SU-DHL-6 (cell line): ENCODE results near the gene KANSL3.

Experiments used
- H2AFZ ChIP-seq: fragments of 200-600 bp; sonication (generic); 2 replicates; pipeline ENCODE4 v1.6.1; 2014; ENCODE audit warnings: low read depth, mild to moderate bottlenecking, moderate library complexity, mixed read lengths, antibody characterized with exemption, low read length; ENCODE audit not compliant: severe bottlenecking
- H3F3A ChIP-seq: fragments of 200-600 bp; shearing (Covaris generic); 2 replicates; pipeline ENCODE4 v1.6.0; 2016; ENCODE audit warnings: antibody characterized with exemption, mild to moderate bottlenecking; ENCODE audit not compliant: insufficient read depth
- H3K27ac ChIP-seq: fragments of 200-600 bp; sonication (generic); 2 replicates; pipeline ENCODE4 v1.5.1; 2016; ENCODE audit warnings: low read depth, mild to moderate bottlenecking, low read length, moderate library complexity, mixed read lengths
- H3K27me3 ChIP-seq: fragments of 200-600 bp; sonication (generic), shearing (Covaris generic); 2 replicates; pipeline ENCODE4 v1.6.0; 2014; ENCODE audit warnings: mild to moderate bottlenecking, low read length
- H3K36me3 ChIP-seq: fragments of 200-600 bp; sonication (generic); 2 replicates; pipeline ENCODE4 v1.6.1; 2014; ENCODE audit warnings: mild to moderate bottlenecking, low read length, mixed read lengths
- H3K4me2 ChIP-seq: fragments of 300-600, 200-600 bp; shearing (Covaris generic), sonication (generic); 2 replicates; pipeline ENCODE4 v1.6.0; 2014; ENCODE audit warnings: low read length, low read depth, mild to moderate bottlenecking; ENCODE audit not compliant: poor library complexity, severe bottlenecking
- H3K4me3 ChIP-seq: fragments of 200-600 bp; sonication (generic); 2 replicates; pipeline ENCODE4 v1.5.1; 2014; ENCODE audit warnings: antibody characterized with exemption, low read length, mild to moderate bottlenecking, mixed read lengths; ENCODE audit not compliant: insufficient read depth, poor library complexity, severe bottlenecking
- H3K79me2 ChIP-seq: fragments of 200-600 bp; sonication (generic); 2 replicates; pipeline ENCODE4 v1.6.1; 2014; ENCODE audit warnings: mild to moderate bottlenecking, low read length, moderate library complexity; ENCODE audit not compliant: insufficient read depth
- H3K9ac ChIP-seq: fragments of 200-600 bp; sonication (generic); 2 replicates; pipeline ENCODE4 v1.7.0; 2014; ENCODE audit warnings: mild to moderate bottlenecking, low read length
- H3K9me2 ChIP-seq: fragments of 200-600 bp; sonication (generic); replicated peaks from 2 replicates; pipeline ENCODE4 v1.6.1; 2014; ENCODE audit warnings: low read length; ENCODE audit not compliant: insufficient read depth
- H3K9me3 ChIP-seq: fragments of 200-600 bp; sonication (generic); 2 replicates; pipeline ENCODE4 v1.6.1; 2014; ENCODE audit warnings: low read length, mixed read lengths; ENCODE audit not compliant: insufficient read depth
- H4K20me1 ChIP-seq: fragments of 200-600 bp; sonication (generic); 2 replicates; pipeline ENCODE4 v1.6.1; 2014; ENCODE audit warnings: low read depth, mild to moderate bottlenecking, antibody characterized with exemption, low read length, moderate library complexity, mixed read lengths
- EZH2phosphoT487 ChIP-seq: fragments of 200-600 bp; sonication (generic), shearing (Covaris generic); conservative IDR thresholded peaks from 2 replicates; pipeline ENCODE4 v1.6.1; 2018; ENCODE audit warnings: mild to moderate bottlenecking, antibody characterized with exemption, low read length, moderate library complexity, mixed read lengths
- TF ChIP-seq, protein P1 (sequence below): fragments of 200-600 bp; sonication (generic); IDR thresholded peaks from one replicate; pipeline ENCODE4 v1.5.1; 2017; ENCODE audit warnings: antibody characterized with exemption, mild to moderate bottlenecking, low read length, moderate library complexity; ENCODE audit not compliant: insufficient read depth, poor library complexity, severe bottlenecking

The KANSL3 gene

DNA sequence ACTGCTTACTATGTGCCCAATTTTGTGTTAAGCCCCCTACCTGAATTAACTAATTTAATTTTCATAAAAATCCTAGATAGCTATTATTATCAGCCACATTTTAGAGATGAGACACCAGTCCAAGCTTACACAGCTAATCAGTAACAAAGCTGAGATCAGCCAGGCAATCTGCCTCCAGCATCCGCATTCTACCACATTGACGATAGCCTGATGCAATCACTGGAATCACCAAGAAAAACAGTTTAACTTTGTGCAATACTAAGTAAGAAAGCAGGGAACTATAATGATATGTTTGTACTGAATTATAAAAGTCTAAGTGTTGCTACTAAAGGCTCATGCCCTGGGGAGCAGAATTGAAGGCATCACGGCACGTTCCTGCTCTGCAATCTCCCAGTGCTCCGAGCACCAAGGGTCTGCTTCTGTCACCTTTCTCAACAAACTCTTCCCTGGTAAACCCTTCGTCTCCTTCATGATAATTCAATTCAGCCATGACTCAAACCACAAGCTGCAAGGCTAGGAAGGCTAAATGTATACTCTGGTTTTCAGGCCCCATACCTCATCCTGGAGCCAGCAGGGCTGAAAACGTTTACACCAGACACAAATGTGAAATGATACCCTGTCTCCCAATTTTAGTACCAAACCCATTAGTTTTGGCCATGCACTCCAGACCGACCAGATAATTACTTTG is 19.4 kb downstream of the KANSL3 start:
- H3K4me2 ChIP-seq: no peak overlapping the region
- no peak overlapping the region for H3K27ac ChIP-seq
- no peak overlapping the region for H2AFZ ChIP-seq
- TF ChIP-seq, protein P1, sequence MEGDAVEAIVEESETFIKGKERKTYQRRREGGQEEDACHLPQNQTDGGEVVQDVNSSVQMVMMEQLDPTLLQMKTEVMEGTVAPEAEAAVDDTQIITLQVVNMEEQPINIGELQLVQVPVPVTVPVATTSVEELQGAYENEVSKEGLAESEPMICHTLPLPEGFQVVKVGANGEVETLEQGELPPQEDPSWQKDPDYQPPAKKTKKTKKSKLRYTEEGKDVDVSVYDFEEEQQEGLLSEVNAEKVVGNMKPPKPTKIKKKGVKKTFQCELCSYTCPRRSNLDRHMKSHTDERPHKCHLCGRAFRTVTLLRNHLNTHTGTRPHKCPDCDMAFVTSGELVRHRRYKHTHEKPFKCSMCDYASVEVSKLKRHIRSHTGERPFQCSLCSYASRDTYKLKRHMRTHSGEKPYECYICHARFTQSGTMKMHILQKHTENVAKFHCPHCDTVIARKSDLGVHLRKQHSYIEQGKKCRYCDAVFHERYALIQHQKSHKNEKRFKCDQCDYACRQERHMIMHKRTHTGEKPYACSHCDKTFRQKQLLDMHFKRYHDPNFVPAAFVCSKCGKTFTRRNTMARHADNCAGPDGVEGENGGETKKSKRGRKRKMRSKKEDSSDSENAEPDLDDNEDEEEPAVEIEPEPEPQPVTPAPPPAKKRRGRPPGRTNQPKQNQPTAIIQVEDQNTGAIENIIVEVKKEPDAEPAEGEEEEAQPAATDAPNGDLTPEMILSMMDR: no peak
- TF ChIP-seq EZH2phosphoT487: no peak
- H3F3A ChIP-seq: no peaks in the 10 kb centered on the region
- H3K27me3 ChIP-seq: no peaks in the 10 kb centered on the region
- no peak overlapping the region for H3K4me3 ChIP-seq
- H3K79me2 ChIP-seq: no peaks in the 10 kb centered on the region
- H3K9ac ChIP-seq: no peak overlapping the region
- no peaks in the 10 kb centered on the region for H3K9me2 ChIP-seq
- no peaks in the 10 kb centered on the region for H3K9me3 ChIP-seq
- peaks cover 10% of the 10 kb centered on the region; the same call in 1 of the 2 replicates for H3K36me3 ChIP-seq
- H4K20me1 ChIP-seq: no peaks in the 10 kb centered on the region

DNA sequence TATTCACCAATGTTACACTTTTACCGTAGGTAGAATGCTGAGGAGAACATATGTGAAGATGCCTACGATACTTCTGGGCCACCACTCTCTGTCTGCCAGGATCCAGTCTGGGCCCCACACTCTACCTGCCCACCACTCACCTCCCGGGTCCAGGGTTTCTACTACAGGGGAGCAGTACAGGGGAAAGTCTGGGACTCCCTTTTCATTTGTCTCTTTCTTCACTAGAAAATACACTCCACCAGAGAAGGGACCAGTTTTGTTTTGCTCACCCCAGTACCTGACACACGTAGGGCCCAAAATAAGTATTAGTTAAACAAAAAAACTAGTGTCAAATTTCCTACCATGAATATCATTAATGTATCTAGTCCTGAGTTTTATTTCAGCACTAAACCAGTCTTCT is 21.1 kb downstream of the KANSL3 start:
- Histone ChIP-seq H3K79me2 (no peaks in the 10 kb centered on the region), H3K27me3 (no peaks in the 10 kb centered on the region), H4K20me1 (no peaks in the 10 kb centered on the region), H3K4me3 (no peak overlapping the region), H3K9me2 (no peaks in the 10 kb centered on the region), H3K27ac (no peak overlapping the region), H3F3A (no peaks in the 10 kb centered on the region), H3K9ac (no peak overlapping the region), H2AFZ (no peak overlapping the region), H3K36me3 (peaks cover 12% of the 10 kb centered on the region; the same call in 1 of the 2 replicates), H3K9me3 (no peaks in the 10 kb centered on the region), H3K4me2 (no peak overlapping the region)
- TF ChIP-seq EZH2phosphoT487: no peak
- TF ChIP-seq, protein P1: no peak

DNA sequence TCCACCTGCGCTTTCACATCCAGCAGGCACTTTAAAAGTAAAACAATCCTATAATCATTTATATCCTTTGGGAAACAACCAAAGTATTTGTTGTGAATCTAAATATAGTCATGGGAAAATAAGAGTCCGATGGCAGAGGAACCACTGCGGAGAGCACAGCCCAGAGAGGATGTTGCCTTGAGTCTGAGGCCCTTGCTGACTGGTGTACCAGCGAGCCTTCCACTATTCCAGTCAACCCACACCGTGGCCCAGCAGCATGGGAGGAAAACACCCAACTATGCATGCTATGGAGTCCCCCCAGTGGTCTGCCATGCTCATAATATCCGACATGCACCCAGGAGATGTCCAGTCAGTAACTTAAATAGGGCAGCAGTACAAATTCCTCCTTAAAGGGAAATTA is 21.6 kb downstream of the KANSL3 start:
- no peak overlapping the region for H3K9ac ChIP-seq
- H3K79me2 ChIP-seq: no peaks in the 10 kb centered on the region
- no peaks in the 10 kb centered on the region for H4K20me1 ChIP-seq
- TF ChIP-seq, protein P1: no peak
- no peak for TF ChIP-seq EZH2phosphoT487
- no peaks in the 10 kb centered on the region for H3K9me3 ChIP-seq
- H3K4me3 ChIP-seq: no peak overlapping the region
- H3K36me3 ChIP-seq: peaks cover 15% of the 10 kb centered on the region; the same call in 1 of the 2 replicates
- no peak overlapping the region for H3K27ac ChIP-seq
- H3K4me2 ChIP-seq: no peak overlapping the region
- H3K9me2 ChIP-seq: no peaks in the 10 kb centered on the region
- H3K27me3 ChIP-seq: no peaks in the 10 kb centered on the region
- H3F3A ChIP-seq: no peaks in the 10 kb centered on the region
- H2AFZ ChIP-seq: no peak overlapping the region
